Adrenal gland (tissue), 12 donors: ENCODE data around the gene PHTF1. TPM values are rescaled to one million over a fixed set of nuclear protein-coding genes. Genes with fewer than 3 reads are reported as not detected.

Experiments
- DNase-seq, 7 donors: peaks; one replicate each; pipeline ENCODE4 v3.0.0-alpha.2; 2019 to 2020
- H3K27ac ChIP-seq, 5 donors: fragments of 200-600 bp; sonication (generic) in 4 of 5; 1 replicate in 3 of 5; 2 replicates in 2 of 5; pipeline versions ENCODE4 v1.5.1 to v1.8.0; 2016 to 2020; ENCODE audit warnings: mild to moderate bottlenecking in 1 of 5
- H3K27me3 ChIP-seq: fragments of 200-600 bp; 2 replicates; pipeline ENCODE4 v1.8.0; 2021
- H3K36me3 ChIP-seq, 2 donors: fragments of 200-600 bp; replicated peaks in 1 of 2; 1 replicate in 1 of 2; 2 replicates in 1 of 2; pipeline versions ENCODE4 v1.5.1 to v1.8.0; 2018 to 2022
- H3K4me1 ChIP-seq, 2 donors: fragments of 200-600 bp; replicated peaks in 1 of 2; 1 replicate in 1 of 2; 2 replicates in 1 of 2; pipeline versions ENCODE4 v1.5.1 to v1.8.0; 2018 to 2021
- H3K4me3 ChIP-seq, 4 donors: fragments of 200-600 bp; sonication (generic) in 3 of 4; one replicate each; pipeline ENCODE4 v1.5.1; 2016 to 2018
- H3K9me3 ChIP-seq, 3 donors: fragments of 200-600 bp; sonication (generic) in 1 of 3; replicated peaks in 1 of 3; 1 replicate in 2 of 3; 2 replicates in 1 of 3; pipeline versions ENCODE4 v1.5.1 to v1.8.0; 2016 to 2021
- CTCF ChIP-seq, 6 experiments: fragments of 450-650 bp in 4 of 6; fragments of 200-600 bp in 2 of 6; sonication (generic) in 1 of 6; IDR thresholded peaks; 1 replicate in 5 of 6; 2 replicates in 1 of 6; pipeline versions ENCODE4 v1.5.1 to v1.8.0; 2016 to 2021; ENCODE audit warnings: antibody characterized with exemption in 6 of 6, mild to moderate bottlenecking in 2 of 6, moderate library complexity in 1 of 6
- POLR2A ChIP-seq, 2 donors: fragments of 450-650 bp; IDR thresholded peaks; one replicate each; pipeline ENCODE4 v1.6.1; 2017; ENCODE audit warnings: antibody characterized with exemption in 2 of 2, mild to moderate bottlenecking in 2 of 2, moderate library complexity in 1 of 2
- WGBS, 4 donors: extraction: QIAGEN DNeasy Blood & Tissue Kit in 2 of 4; methylation state at CpG; one replicate each; pipeline versions ENCODE4 v1.1.5 to v1.1.7; 2013 to 2017; 5-methylcytosine and 5-hydroxymethylcytosine counted together
- intact Hi-C, 2 donors: fragments of 100-400 bp; cut with DNase I; formaldehyde crosslinking; loops; one replicate each; pipeline versions ENCODE4 v1.14.1 to v1.15.0; 2022 to 2023
- polyA plus RNA-seq, 3 donors: library from polyadenylated mRNA; stranded (reverse); fragments of 200-250 nt in 2 of 3; fragments of 350-450 nt in 1 of 3; fragmentation: Illumina TruSeq in 1 of 3; extraction: RNeasy Lipid Tissue Mini Kit (QIAGEN cat#74804) in 1 of 3; gene quantifications; one replicate each; pipeline ENCODE4 v1.2.3, GENCODE V29; 2013 to 2014
- total RNA-seq, 9 donors: library from RNA; depleted of rRNA in 4 of 9; stranded (reverse); fragments of >200 nt in 4 of 9; fragments of 120-200 nt in 1 of 9; fragmentation: NEBNext Ultra II Directional in 1 of 9; extraction: Animal tissue kit (Norgen Biotek cat#: 25700) in 1 of 9; gene quantifications; one replicate each; pipeline versions ENCODE4 v1.1.0 to v1.2.4, GENCODE V29; 2013 to 2023
- donor health status: healthy with polysubstance abuse.
- donor health status: Bipolar disorder and iron deficiency.
- donor health status: DM: yes; HTN: yes; CAD: no.
- donor health status: DM: no; HTN: no; CAD: no.
- donor health status: DM: no; HTN: no; CAD: no.
- donor health status: DM: yes; HTN: yes; CAD: no.

PHTF1 gene
- total and polyA plus RNA-seq, 12 donors = 9.7 to 37.9 (median 20.2) TPM

- Histone ChIP-seq H3K4me3 (no peak overlapping the region), H3K27me3 (no peaks in the 10 kb centered on the region), H3K36me3 (no peaks in the 10 kb centered on the region), H3K9me3 (peaks cover 0 to 5% (median 0%) of the 10 kb centered on the region in 3 donors), H3K27ac (no peak overlapping the region), H3K4me1 (peaks cover 0 to 9% of the 10 kb centered on the region in 2 donors)
- 45 to 64% (median 54%) methylated on average over 3 of the region's 3 CpGs for WGBS, 4 donors
- TF ChIP-seq POLR2A (IDR thresholded peaks at IDR 0.05) = no peak
- no peak for TF ChIP-seq CTCF (IDR thresholded peaks at IDR 0.05)
- intact Hi-C loops = no loop called here
- DNase-seq = no peak
Observed at GRCh38 chr1:113657126-113657525, 102.2 kb downstream of the PHTF1 start.

- H3K27ac ChIP-seq = no peak overlapping the region
- DNase-seq = no peak
- TF ChIP-seq CTCF (IDR thresholded peaks at IDR 0.05) (no peak), POLR2A (IDR thresholded peaks at IDR 0.05) (no peak)
- H3K27me3 ChIP-seq = no peaks in the 10 kb centered on the region
- H3K36me3 ChIP-seq = no peaks in the 10 kb centered on the region
- H3K4me1 ChIP-seq = peaks cover 0 to 9% of the 10 kb centered on the region in 2 donors
- WGBS, 4 donors = 79 to 95% (median 90%) methylated on average over 2 of the region's 2 CpGs
- peaks cover 0 to 5% (median 0%) of the 10 kb centered on the region in 3 donors for H3K9me3 ChIP-seq
- H3K4me3 ChIP-seq = no peak overlapping the region
- intact Hi-C loops = no loop called here
Observed at GRCh38 chr1:113654883-113655282, 104.4 kb downstream of the PHTF1 start.

- H3K27ac ChIP-seq = no peak overlapping the region
- no peaks in the 10 kb centered on the region for H3K36me3 ChIP-seq
- no peak overlapping the region for H3K4me3 ChIP-seq
- no peak for DNase-seq
- H3K9me3 ChIP-seq = peaks cover 0 to 5% (median 0%) of the 10 kb centered on the region in 3 donors
- 92 to 97% (median 94%) methylated on average over 5 of the region's 5 CpGs for WGBS, 4 donors
- intact Hi-C loops = no loop called here
- no peaks in the 10 kb centered on the region for H3K27me3 ChIP-seq
- peaks cover 0 to 9% of the 10 kb centered on the region in 2 donors for H3K4me1 ChIP-seq
- TF ChIP-seq POLR2A (IDR thresholded peaks at IDR 0.05) (no peak), CTCF (IDR thresholded peaks at IDR 0.05) (no peak)
Observed at GRCh38 chr1:113653741-113654140, 105.5 kb downstream of the PHTF1 start.

GRCh38 chr1:113652771-113653170 lies 106.5 kb downstream of the PHTF1 start:
- H3K9me3 ChIP-seq = peaks cover 0 to 5% (median 0%) of the 10 kb centered on the region in 3 donors
- DNase-seq = no peak
- TF ChIP-seq POLR2A (IDR thresholded peaks at IDR 0.05) = no peak
- TF ChIP-seq CTCF (IDR thresholded peaks at IDR 0.05) = no peak
- H3K4me3 ChIP-seq = no peak overlapping the region
- H3K27me3 ChIP-seq = no peaks in the 10 kb centered on the region
- H3K36me3 ChIP-seq = no peaks in the 10 kb centered on the region
- intact Hi-C loops = no loop called here
- H3K4me1 ChIP-seq = peaks cover 0 to 9% of the 10 kb centered on the region in 2 donors
- H3K27ac ChIP-seq = no peak overlapping the region
